ENCODE measurements around the gene ANKRD18B.
"Not testable (repeated sequence)": the region's sequence is repeated elsewhere in the genome, so short reads cannot be mapped to it uniquely, and the experiment has no call there.

GRCh38 chr9:33511184-33511517, 12.9 kb upstream of the ANKRD18B start:
- TF ChIP-seq CTCF, POLR2A (IDR thresholded peaks at IDR 0.05): not testable (repeated sequence)
